ENCODE results near the gene RPP25. TPM values are rescaled to one million over a fixed set of nuclear protein-coding genes. Genes with fewer than 3 reads are reported as not detected.

RPP25 gene
- total RNA-seq (2022) (0.17 TPM in 1 of 2 replicates, not detected in the other), Bru-seq, nascent RNA (not detected), BruChase-seq, experiment 1, labeled RNA remaining after a 6-hour chase (percentile 14 among the genes with signal in this experiment), BruChase-seq, experiment 2, labeled RNA remaining after a 2-hour chase (percentile 19 among the genes with signal in this experiment)
- long read RNA-seq, partial matches to known transcripts: 0 of 1 reads
- long read RNA-seq, other reads (novel, unspliced or antisense): 0 of 1 reads

- intact Hi-C loops (cut with micrococcal nuclease): loop anchor here (10.0 kb wide), 1 partner anchor 582 kb away; no protein-coding TSS in a partner anchor
- Mint-ChIP-seq H3K4me1 (ENCODE audit: insufficient read depth, unreplicated experiment) (no peaks in the 10 kb centered on the region), H3K27ac (ENCODE audit: low read depth, unreplicated experiment) (no peak within 1 kb of the TSS), H3K27me3 (ENCODE audit: insufficient read depth, unreplicated experiment) (no peaks in the 10 kb centered on the region), H3K4me3 (ENCODE audit: unreplicated experiment) (peak within 1 kb of the TSS; percentile 68), H3K9me3 (ENCODE audit: unreplicated experiment) (no peaks in the 10 kb centered on the region), H3K36me3 (ENCODE audit: insufficient read depth, unreplicated experiment) (no peaks in the 10 kb centered on the region)
- ChIA-PET CTCF (interaction anchor here (0.5 to 1.2 kb wide), 7 partner anchors 56 to 583 kb away, joined by 3 to 7 read pairs (median 4); no protein-coding TSS in a partner anchor), POLR2A (interaction anchor here (0.6 to 1.9 kb wide), 10 partner anchors 11 to 342 kb away, joined by 3 to 5 read pairs (median 3); partner anchors contain the start of genes CLK3, CSK, FAM219B and SCAMP5)
- TF ChIP-seq CTCF (IDR thresholded peaks at IDR 0.05; ENCODE audit: unreplicated experiment): no peak
- BruUV-seq (replicated peaks): no TSS peak
- peak; percentile 76 for DNase-seq (ENCODE audit: unreplicated experiment)
Observed at GRCh38 chr15:74956648-74957475, at the start of gene RPP25. Gene RPP25, minus strand, starts transcription at chr15:74956772. Its CDS starts 189 bp downstream, at chr15:74956583.

- no peak for TF ChIP-seq CTCF (IDR thresholded peaks at IDR 0.05; ENCODE audit: unreplicated experiment)
- no peak overlapping the region for H3K4me3 Mint-ChIP-seq (ENCODE audit: unreplicated experiment)
- DNase-seq (ENCODE audit: unreplicated experiment): no peak
- H3K27ac Mint-ChIP-seq (ENCODE audit: low read depth, unreplicated experiment): no peak overlapping the region
- H3K27me3 Mint-ChIP-seq (ENCODE audit: insufficient read depth, unreplicated experiment): peaks cover 33% of the 10 kb centered on the region
- no peaks in the 10 kb centered on the region for H3K9me3 Mint-ChIP-seq (ENCODE audit: unreplicated experiment)
- H3K4me1 Mint-ChIP-seq (ENCODE audit: insufficient read depth, unreplicated experiment): no peaks in the 10 kb centered on the region
- no peaks in the 10 kb centered on the region for H3K36me3 Mint-ChIP-seq (ENCODE audit: insufficient read depth, unreplicated experiment)
- no TSS peak for BruUV-seq (replicated peaks)
- ChIA-PET POLR2A (interaction anchor here (0.6 kb wide), 1 partner anchor 9 kb away, joined by 4 read pairs; no protein-coding TSS in a partner anchor), CTCF (interaction anchor here (0.6 kb wide), 1 partner anchor 1951 kb away, joined by 3 read pairs; no protein-coding TSS in a partner anchor)
- intact Hi-C loops (cut with micrococcal nuclease): no loop called here
Observed at GRCh38 chr15:75002398-75002797, 45.8 kb upstream of the RPP25 start.

- intact Hi-C loops (cut with micrococcal nuclease): no loop called here
- peaks cover 44% of the 10 kb centered on the region for H3K27me3 Mint-ChIP-seq (ENCODE audit: insufficient read depth, unreplicated experiment)
- no peak for DNase-seq (ENCODE audit: unreplicated experiment)
- no peaks in the 10 kb centered on the region for H3K9me3 Mint-ChIP-seq (ENCODE audit: unreplicated experiment)
- no peaks in the 10 kb centered on the region for H3K4me1 Mint-ChIP-seq (ENCODE audit: insufficient read depth, unreplicated experiment)
- POLR2A ChIA-PET: no interaction called here
- no peak overlapping the region for H3K27ac Mint-ChIP-seq (ENCODE audit: low read depth, unreplicated experiment)
- CTCF ChIA-PET: interaction anchor here (0.6 to 0.7 kb wide), 2 partner anchors 212 to 478 kb away, joined by 3 read pairs; no protein-coding TSS in a partner anchor
- no peak overlapping the region for H3K4me3 Mint-ChIP-seq (ENCODE audit: unreplicated experiment)
- no TSS peak for BruUV-seq (replicated peaks)
- no peak for TF ChIP-seq CTCF (IDR thresholded peaks at IDR 0.05; ENCODE audit: unreplicated experiment)
- H3K36me3 Mint-ChIP-seq (ENCODE audit: insufficient read depth, unreplicated experiment): no peaks in the 10 kb centered on the region
Observed at GRCh38 chr15:75001310-75001709, 44.7 kb upstream of the RPP25 start.

- H3K27me3 Mint-ChIP-seq (ENCODE audit: insufficient read depth, unreplicated experiment): peaks cover 59% of the 10 kb centered on the region
- H3K4me1 Mint-ChIP-seq (ENCODE audit: insufficient read depth, unreplicated experiment): peaks cover 11% of the 10 kb centered on the region
- H3K27ac Mint-ChIP-seq (ENCODE audit: low read depth, unreplicated experiment): no peak overlapping the region
- no peaks in the 10 kb centered on the region for H3K36me3 Mint-ChIP-seq (ENCODE audit: insufficient read depth, unreplicated experiment)
- BruUV-seq (replicated peaks): no TSS peak
- intact Hi-C loops (cut with micrococcal nuclease): no loop called here
- no peak for TF ChIP-seq CTCF (IDR thresholded peaks at IDR 0.05; ENCODE audit: unreplicated experiment)
- ChIA-PET CTCF (interaction anchor here (1.1 kb wide), 1 partner anchor 48 kb away, joined by 3 read pairs; no protein-coding TSS in a partner anchor), POLR2A (interaction anchor here (0.8 kb wide), 1 partner anchor 643 kb away, joined by 3 read pairs; the partner anchor contains the start of gene IMP3)
- DNase-seq (ENCODE audit: unreplicated experiment): no peak
- H3K4me3 Mint-ChIP-seq (ENCODE audit: unreplicated experiment): no peak overlapping the region
- no peaks in the 10 kb centered on the region for H3K9me3 Mint-ChIP-seq (ENCODE audit: unreplicated experiment)
Observed at GRCh38 chr15:74997543-74997942, 41.0 kb upstream of the RPP25 start.

Measured in MCF 10A (cell line).